Hematopoietic multipotent progenitor cell treated with erythropoietin and hydrocortisone succinate and interleukin-3 and kit ligand, for 6 days (in vitro differentiated cells): ENCODE results near the gene PARP15.

Source experiments
- DNase-seq: peaks from one replicate; pipeline ENCODE4 v3.0.0-alpha.2; 2015

PARP15 gene

GRCh38 chr3:122576174-122576940 lies 1.1 kb upstream of the PARP15 start:
- DNase-seq: no peak

DNA sequence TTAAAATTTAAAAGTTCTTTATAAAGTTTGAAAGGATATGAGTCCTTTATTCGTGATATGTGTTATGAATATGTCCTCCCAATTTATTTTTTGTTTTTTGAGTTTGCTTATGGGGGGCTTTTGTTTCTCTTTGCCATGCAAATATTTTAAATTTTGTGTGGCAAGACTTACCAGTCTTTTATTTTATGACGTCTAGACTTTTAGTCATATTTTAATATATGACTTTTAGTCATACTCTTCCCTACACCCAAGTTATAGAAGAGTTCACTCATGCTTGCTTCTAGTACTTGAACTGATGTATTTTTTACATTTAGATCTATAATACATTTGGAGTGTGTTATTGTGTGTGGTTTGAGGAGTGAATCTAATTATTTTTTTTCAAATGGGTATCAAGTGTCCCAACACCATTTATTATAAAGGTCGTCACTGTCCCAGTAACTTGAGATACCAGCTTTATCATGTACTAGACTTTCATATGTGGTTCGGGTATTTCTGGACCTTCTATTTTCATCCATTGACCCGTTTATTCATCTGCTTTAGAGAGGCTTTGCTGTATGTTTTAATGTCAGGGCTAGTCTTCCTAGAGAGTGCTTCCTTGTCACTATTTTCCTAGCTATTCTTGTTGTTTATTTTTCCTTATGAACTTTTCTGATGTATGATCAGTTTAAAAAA lies 755 bp downstream of the PARP15 start:
- peak; percentile 43 for DNase-seq

GRCh38 chr3:122580470-122580869 lies 3.0 kb downstream of the PARP15 start:
- no peak for DNase-seq

DNA sequence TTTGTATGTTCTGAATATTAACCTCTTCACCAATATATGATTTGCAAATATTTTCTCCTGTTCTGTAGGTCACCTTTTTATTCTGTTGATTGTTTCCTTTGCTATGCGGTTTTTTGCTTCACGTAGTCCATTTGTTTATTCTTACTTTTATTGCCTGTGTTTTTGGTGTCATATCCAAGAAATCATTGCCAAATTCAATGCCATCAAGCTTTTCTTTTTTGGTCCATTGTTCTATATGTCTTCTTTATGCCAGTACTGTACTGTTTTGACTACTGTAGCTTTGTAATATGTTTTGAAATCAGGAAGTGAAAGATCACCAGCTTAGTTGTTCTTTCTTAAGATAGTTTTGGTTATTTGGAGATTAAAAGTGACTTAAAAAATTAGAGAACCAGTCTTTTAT lies 4.2 kb downstream of the PARP15 start:
- no peak for DNase-seq

DNA sequence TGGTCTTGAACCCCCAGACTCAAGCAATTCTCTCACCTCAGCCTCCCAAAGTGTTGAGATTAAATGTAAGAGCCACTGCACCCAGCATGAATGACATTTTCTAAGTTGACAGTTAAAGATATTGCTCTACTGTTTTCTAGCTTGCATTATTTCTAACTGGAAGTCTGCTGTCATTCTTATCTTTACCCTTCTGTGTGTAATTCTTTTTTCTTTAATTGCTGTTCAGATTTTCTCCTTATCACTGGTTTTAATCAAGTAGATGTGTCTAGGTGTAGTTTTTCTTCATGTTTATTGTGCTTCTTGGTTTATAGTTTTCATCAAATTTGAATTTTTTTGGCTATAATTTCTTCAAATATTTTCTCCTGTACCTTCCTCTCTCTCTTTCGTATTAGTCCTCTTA lies 4.9 kb downstream of the PARP15 start:
- DNase-seq: no peak

GRCh38 chr3:122586098-122586497 lies 8.6 kb downstream of the PARP15 start:
- DNase-seq: no peak

DNA sequence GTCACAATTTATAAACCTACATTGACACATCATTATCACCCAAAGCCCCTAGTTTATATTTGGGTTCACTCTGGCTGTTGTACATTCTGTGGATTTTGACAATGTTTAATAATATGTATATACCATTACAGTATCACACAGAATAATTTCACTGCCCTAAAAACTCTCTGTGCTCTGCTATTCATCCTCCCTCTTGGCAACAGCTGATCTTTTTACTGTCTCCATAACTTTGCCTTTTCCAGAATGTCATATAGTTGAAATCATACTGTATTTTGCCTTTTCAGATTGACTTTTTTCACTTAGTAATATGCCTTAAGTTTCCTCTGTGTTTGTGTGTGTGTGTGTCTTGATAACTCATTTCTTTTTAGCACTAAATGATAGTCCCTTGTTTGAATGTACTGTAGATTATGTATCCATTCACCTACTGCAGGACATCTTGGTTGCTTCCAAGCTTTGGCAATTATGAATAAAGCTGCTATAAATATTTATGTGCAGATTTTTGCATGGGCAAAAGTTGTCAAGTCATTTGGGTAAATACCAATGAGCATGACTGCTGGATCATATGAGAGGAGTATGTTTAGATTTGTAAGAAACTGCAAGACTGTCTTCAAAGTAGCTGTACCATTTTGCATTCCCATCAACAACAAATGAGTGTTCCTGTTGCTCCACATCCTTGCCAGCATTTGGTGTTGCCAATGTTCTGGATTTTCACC lies 9.5 kb downstream of the PARP15 start:
- no peak for DNase-seq

DNA sequence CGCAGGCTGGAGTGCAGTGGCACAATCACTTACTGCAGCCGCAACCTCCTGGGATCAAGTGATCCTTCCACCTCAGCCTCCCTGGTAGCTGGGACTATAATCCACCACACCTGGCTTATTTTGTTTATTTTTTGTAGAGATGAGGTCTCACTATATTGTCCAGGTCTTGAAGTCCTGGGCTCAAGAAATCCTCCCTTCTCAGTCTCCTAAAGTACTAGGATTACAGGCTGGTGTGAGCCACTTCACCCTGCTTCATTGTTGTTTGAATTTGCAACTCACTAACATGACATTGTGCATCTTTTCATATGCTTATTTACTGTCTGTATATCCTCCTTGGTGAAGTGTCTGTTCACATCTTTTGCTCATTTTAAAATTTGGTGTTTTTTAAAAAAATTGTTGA lies 10.1 kb downstream of the PARP15 start:
- no peak for DNase-seq

DNA sequence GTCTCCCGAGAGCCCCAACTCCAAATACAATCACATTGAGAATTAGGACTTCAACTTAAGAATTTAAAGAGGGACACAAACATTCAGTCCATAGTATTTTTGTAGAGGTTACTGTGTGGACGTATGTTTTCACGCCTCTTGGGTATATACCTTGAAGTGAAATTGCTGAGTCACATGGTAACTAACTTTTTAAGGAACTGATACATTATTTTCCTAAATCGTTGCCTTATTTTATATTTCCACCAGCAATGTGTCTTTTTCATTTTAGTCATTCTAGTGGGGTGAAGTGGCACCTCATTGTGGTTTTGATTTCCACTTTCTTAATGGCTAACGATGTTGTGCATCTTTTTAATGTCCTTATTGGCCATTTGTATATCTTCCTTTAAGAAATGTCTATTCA lies 11.8 kb downstream of the PARP15 start:
- no peak for DNase-seq

DNA sequence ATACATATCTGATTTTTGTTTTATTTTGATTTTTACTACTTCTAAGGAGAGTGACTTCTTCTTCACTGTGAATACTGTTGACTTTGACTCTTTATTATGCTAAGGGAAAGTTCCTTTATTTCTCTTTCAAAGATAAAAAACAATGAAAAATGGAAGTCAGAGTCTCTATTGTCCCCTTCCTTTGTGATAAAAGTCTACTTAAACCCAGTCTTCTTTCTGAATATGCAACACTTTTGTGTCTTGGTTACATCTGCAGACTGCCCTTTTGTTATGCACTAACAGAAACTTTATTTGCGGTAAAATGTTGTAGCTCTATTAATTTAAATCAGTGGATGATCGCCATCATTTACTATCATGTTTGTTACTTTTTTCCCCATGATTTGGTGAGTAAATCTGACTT lies 13.2 kb downstream of the PARP15 start:
- DNase-seq: no peak

DNA sequence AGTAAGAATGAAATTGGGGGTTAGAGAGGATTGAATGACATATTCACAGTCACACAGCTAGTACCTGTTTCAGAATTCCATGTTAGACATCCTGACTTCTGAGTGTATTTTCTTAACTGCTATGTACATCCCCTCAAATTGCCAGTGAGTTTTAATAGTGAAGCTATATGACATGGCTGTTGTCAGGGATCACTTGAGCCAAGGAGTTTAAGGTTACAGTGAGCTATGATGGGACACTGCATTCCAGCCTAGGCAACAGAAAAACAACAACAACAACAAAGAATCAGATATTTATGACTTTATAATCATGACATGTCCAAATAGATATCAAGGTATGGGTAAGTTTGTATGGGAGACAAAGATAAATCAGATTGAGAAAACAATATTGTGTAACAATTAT lies 16.6 kb downstream of the PARP15 start:
- no peak for DNase-seq

GRCh38 chr3:122598151-122598550 lies 20.7 kb downstream of the PARP15 start:
- peak; percentile 72 for DNase-seq

DNA sequence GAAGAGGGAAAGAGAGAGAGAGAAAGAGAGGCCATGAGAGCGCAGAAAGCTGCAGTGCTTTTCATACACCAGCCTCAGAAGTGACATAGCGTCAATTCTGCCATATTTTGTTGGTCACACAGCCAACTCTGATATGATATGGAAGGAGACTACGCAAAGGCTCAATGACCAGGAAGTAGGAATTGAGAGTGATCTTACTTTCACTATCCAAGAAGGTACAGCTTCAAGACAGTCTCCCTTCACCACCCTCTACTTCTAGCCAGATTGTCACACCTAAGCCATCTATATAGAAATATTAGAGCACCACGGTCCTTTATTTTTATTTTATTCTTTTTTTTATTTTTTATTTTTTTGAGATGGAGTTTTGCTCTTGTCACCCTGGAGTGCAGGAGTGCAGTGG lies 21.1 kb downstream of the PARP15 start:
- peak; percentile 31 for DNase-seq

DNA sequence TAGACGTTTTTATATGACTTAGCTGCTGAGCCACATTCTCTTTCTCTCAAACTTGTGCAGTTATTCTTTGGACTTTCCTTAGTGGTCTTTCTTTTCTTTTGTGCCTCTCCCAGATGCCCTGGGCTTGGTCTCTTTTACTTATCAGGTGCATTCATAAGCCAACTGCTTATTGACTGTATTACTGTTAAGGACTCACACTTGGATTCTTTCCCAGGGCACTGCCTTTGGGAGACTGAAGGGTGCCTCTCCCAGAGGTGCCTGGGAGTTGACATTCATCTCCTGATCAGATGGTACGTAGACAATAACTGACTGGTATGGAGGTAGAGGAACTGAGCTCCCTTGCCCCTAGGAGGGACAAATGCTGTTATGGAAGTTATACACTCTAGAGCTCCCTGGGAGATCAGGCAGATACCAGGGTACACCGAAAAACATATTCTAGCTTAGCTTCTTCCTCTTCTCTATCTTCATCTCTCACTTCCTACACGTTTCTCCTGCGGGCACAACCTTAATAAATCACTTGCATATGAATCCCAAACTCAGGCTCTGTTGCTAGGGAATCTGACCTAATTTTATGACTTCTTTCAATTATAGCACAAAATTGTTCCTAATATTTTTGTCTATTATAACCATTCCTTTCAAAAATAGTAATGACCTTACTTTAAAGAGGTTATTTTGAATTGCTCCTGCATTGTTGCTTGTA lies 24.7 kb downstream of the PARP15 start:
- peak; percentile 75 for DNase-seq

DNA sequence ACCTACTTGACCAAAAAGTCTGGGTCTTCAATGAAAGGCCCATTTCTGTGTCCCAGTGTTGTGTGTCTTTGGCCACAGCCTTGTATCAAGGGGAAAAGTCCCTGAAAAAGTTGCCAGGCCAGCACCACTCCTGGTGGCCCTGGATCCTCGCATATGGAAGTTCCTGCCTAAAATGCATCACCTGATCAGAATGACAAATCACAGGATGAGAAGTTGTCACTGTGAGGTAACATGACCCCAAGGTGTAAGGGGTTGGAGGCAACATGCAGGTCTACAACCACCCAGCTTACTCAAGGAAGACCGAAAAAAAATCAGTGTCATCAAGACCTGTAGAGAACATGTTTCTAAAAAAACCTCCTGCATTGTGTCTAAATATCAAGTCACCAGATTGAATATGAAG lies 25.6 kb downstream of the PARP15 start:
- no peak for DNase-seq

DNA sequence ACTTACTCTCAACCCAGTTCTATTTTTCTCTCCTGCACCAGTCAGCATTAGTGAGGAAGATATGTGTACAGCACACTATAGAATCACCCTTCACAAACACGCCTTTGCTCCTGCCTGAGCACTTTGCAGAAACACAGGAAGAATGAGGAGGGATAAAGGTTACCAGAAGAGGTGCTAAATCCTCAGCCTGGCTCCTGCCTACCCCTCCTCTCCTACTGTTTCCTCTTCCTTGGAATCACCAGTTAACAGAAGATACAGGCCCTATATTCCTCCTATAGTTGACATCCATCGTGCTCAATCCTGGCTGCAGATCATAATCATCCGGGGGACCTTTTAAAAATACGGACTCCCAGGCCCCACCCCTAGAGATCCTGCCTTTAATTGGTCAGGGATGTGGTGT lies 28.9 kb downstream of the PARP15 start:
- no peak for DNase-seq

DNA sequence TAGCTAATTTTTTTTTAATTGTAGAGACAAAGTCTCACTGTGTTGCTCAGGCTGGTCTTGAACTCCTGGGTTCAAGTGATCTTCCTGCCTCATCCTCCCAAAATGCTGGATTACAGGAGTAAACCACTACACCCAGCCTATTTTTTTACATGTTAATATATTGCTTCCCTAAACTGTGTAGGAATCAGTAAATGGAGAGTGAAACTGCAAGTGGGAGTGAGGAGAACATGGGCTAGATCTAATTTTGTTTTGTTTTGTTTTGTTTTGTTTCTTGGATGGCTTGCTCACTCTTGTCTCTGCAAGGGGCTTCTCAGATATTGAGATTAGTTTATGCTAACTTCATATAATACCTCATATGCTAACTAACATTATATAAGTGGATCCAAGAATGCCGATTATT lies 31.5 kb downstream of the PARP15 start:
- DNase-seq: no peak

GRCh38 chr3:122609798-122610559 lies 32.5 kb downstream of the PARP15 start:
- DNase-seq: no peak

- no peak for DNase-seq
These were observed 35.2 kb downstream of the PARP15 start for GRCh38 chr3:122612696-122613095.

DNA sequence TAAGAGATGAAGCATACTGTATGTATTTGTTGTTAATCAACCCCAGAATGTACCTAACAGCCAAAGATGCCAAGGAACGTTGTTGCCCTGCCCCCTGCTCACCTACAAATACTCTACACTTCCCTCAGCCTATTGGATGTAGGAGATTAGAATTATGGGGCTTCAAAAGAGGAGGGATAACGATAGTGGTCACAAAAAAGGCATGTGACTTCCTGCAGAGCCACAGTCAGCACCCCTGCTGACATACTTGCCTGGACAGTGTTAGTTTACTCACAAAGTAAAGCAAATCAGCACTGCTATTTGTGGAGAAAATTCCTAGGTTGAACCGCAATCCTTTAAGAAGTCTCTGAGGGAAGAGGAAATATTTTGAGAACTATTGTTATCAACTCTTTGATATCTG lies 37.9 kb downstream of the PARP15 start:
- DNase-seq: no peak

GRCh38 chr3:122618614-122619013 lies 41.2 kb downstream of the PARP15 start:
- no peak for DNase-seq

DNA sequence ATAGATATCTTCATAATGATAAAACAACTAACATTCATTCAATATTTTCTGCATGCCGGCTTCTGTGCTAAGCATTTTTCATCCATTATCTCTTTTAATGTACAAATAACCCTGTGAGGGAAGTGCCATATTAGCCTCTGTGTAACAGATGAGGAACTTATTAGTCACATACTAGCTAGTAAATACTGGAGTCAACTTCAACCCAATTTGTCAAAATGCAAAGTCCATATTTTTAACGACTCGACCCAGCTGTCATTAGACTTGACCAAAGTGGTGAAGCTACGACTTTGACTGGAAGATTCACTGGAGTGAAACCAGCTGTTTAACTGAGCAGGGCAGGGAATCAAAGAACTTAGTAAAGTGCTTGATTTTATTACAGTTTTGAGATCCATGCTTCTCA lies 41.6 kb downstream of the PARP15 start:
- no peak for DNase-seq

- DNase-seq: no peak
These were observed 42.9 kb downstream of the PARP15 start for GRCh38 chr3:122620399-122620798.
